Endometrium (tissue), 2 donors: ENCODE results near the gene PDCD1.
"Not testable (repeated sequence)": the region's sequence is repeated elsewhere in the genome, so short reads cannot be mapped to it uniquely, and the experiment has no call there.

ENCODE experiments used
- FAIRE-seq: peaks from 2 replicates; lab custom pipeline; 2012; peaks lifted over from hg19 to GRCh38; lab: Jason Lieb, UNC
- donor health status: control.
- donor health status: control.

PDCD1 gene

DNA sequence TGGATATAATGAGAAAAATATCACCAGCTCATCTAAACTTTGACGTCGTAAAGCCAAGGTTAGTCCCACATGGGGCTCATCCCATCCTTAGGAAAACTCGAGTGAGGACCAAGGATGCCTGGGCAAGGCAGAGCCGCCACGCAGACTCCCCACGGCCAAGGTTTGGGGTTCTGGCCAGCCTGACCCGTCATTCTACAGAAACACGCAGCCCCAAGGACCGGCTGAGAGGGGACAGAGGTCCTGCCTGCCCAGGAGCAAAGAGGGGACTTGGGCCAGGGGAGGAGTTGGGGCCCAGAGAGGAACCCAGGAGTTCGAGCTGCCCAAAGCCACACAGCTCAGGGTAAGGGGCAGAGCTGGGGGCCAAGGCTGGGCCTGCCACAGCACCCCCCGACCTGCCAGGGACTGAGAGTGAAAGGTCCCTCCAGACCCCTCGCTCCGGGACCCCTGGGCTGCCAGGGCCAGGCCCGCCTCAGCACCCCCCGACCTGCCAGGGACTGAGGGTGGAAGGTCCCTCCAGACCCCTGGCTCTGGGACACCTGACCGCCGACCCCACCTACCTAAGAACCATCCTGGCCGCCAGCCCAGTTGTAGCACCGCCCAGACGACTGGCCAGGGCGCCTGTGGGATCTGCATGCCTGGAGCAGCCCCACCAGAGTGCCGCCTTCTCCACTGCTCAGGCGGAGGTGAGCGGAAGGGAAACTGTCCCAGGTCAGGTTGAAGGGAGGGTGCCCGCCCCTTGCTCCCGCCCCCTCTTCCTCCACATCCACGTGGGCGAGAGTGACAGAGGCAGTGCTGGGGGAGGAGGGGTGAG is at the start of gene PDCD1:
PDCD1 (minus strand) TSS at position 689 of the 811 bp plus-strand sequence; CDS start at position 633, 56 bp downstream.
- FAIRE-seq: no peak

- FAIRE-seq: not testable (repeated sequence)
Observed at GRCh38 chr2:241907831-241908230, 49.1 kb upstream of the PDCD1 start.

DNA sequence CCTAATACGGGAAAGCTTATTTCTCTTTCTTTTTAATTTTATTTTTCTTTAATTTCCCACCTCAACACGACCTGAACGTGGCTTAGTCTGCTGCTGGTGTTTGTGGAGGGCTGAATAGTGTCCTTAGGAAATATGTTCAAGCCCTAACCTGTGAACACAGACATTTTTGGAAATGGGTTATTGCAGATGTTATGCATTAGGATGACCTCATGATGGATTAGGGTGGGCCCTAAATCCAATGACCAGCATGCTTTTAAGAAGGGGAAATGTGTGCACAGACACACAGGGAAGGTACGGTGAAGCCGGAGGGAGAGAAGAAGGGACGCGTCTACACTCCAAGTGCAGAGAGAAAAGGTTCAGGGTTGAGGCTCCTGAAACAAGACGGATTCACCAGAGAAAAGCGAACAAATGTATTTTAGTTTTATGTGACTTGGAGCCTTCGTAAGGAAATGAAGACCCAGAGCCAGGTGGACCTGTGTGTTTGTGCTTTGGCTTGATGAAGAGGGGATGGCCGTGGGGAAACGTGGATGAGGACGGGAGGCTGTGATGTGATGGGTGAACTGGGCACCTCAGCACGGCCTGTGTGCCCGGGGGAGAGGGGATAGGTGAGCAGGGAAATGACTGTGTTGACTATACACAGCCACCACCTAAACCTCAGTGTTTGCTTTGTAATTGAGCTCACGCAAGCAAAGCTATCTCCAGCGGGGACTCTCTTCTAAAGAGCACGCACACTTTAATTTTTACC is 48.3 kb upstream of the PDCD1 start:
- FAIRE-seq: peak; percentile 21

GRCh38 chr2:241906378-241906770 is 47.7 kb upstream of the PDCD1 start:
- not testable (repeated sequence) for FAIRE-seq

DNA sequence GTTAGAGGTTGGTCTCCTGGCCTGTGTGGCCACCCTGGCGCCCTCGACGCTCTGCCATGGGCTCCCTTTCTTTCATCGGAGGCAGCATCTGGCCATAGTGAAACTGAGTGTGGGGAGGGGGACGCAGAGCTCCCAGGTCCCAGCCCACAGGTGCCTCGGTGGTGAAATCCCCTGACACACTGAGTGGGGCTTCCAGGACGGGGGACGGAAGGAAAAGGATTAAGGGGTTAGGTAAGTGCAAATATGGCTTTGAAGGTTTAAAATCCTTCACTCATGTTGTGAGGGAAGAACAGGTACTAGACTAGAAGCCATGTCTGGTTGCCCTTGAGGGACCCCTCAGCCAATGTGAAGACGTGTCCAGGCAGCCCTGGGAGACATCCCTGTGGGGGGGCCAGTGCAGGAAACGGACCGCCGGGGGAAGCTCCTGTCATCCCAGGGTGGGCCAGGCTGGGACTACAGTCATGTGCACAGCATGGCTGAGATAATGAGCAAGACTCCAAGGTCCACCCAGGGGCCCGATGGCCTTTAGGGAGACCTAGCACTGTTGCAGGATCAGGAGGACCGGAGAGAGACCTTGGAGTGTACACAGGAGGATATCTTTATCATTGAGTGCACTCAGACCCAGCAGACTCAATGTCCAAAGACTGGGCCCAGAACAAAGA is 47.2 kb upstream of the PDCD1 start:
- FAIRE-seq: no peak

GRCh38 chr2:241904791-241905710 is 46.4 kb upstream of the PDCD1 start:
- FAIRE-seq: no peak

- FAIRE-seq: no peak
Observed at GRCh38 chr2:241904011-241904718, 45.5 kb upstream of the PDCD1 start.

DNA sequence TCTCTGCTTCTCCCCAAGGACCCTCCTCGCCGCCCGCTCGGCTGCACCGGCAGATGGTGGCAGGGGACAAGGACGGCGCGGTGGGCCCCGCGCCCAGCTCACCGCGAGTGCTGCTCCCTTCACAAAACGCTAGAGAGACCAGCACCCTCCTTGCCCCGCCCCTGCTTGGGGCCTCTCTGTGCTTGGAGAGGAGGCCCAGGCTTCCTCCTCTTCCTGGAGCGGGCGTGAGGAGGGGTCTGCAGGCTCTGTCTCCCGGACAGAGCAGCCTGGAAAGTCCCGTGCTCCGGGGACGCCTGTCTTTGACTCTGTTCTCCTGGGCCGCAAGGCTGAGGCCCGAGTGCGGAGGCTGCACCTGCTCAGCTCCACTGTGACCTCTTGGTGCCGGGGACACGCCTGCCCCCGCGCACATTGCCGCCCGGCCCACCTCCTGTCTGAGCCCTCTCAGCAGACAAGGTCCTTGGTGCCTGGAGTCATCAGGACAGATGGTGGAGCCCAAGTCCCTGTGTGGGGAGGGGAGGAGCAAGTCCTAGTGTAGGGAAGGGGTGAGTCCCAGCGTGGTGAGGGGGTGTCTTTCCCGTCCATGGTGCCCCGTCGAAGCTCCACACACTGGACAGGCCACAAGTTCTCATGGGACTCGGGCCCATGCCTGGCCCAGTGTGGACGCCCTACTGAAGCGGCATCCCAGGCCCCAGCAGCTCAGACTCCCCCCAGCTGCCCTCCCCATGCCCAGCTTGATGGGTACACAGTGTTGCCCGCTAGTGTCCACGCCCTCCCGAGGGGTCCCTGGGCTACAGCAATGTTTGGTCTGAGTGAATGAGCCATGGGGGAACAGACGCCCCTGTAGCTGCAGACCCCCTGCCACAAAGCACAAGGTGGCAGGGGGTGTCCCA is 44.7 kb upstream of the PDCD1 start:
- FAIRE-seq: no peak

DNA sequence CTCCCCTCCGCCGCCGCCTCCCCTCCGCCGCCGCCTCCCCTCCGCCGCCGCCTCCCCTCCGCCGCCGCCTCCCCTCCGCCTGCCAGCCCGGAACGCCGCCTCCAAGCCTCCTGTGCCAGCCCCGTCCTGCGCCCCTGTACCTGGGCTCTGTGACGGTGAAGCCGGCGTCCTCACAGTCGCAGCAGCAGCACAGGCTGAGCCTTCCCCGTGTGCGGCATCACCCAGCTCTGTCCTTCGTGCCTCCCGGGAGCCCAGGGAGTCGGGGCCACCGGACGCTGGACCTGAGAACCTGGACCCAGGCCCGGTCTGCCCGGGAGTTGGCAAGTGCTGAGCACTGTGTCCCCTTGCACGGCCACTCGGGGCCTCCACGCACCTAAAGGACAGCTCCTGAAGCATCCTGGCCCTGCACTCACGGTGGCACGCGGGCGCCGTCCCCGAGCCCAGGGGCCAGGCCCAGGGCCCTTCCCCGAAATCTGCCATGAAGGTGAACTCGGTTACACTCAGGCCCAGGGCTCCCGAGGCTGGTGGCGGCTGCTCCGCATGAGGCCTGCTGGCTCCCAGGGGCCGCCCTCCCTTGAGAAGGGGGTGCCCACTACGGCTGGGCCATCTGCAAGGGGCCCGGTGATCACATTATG is 43.8 kb upstream of the PDCD1 start:
- no peak for FAIRE-seq

- no peak for FAIRE-seq
Observed at GRCh38 chr2:241901500-241902351, 43.0 kb upstream of the PDCD1 start.

DNA sequence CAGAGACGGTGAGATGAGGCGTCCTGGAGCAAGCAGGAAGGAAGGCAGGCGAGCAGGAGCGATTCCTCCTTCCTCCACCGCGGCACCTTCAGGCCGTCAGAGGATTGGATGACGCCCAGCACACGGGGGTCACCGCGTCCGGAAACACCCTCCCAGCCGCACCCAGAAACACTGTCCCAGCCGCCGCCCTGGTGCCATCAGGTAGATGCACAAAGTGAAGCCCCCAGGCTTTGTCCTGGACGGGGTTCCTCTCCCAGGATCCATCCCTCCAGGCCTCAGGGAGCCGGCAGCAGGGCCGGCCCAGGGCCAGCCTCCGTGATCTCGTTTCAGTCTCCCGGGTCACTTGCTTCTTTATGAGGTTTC is 42.3 kb upstream of the PDCD1 start:
- FAIRE-seq: no peak

DNA sequence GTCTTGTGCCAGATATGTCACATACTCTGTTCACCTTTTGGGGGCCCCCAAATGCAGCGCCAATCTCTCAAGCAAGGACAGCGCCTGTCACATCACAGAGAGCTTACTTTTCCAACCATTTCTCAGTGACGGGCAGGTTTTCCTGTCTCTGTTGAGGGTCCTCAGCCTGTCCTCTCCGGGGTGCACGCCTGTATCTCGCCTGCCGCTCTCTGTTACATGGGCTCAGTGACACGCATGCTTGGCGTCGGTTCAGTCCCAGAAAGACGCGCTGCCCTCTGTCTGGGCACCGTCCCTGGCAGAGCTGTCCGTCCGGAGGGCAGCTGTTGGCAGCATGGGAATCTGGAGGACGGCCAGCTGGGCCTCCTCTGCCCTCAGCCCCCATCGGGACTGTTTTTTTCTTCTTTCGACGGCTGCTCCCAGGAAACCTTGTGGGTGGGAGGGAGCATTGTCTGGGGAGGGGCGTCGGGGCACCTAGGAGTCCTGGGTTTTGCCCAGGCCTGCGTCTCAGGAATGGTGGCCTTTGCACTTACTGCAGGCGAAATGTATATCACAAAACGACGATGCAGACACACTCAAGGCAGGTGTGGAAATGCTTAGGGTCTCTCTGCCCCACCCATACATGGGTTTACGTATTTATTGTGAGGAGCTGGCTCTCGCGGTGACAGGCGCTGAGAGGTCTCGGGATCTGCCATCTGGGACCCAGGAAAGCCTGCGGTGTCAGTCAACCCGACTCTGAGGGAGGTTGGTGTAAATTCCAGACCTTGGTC is 41.7 kb upstream of the PDCD1 start:
- no peak for FAIRE-seq

DNA sequence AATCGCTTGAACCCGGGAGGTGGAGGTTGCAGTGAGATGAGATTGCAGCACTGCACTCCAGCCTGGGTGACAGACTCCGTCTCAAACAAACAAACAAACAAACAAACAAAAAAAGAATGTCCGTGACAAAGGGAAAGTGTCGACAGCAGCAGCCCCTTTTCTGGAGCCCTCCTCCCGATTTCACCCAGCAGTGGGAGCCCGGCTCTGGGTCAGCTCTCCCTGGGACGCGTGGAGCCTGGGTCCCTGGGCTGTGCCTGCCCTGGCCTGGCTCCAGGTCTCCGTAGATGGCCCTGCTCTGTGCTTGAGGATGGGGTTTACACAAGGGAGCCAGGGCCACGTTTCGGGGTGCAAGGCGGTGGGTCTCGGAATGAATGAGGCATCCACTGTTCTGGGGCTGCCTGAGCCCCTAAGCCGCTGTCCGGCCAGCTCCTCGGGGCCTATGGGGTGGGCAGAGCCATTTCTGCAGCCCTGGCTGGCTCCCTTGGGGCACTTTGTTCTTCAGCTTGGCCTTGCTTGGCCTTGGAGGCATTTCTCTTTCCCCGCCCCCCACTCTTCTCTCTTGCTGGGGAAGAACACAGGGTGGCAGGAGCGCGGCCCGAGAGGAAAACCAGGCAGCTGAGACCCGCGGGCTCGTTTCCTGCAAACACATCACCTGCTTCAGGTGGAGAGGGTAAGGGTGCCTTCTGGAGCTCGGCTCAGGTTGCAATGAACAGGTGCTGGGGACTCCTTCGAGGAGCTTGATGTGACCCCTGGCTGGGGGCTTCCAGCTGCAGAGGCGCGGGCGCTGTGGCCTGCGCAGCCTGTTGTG is 40.0 kb upstream of the PDCD1 start:
- FAIRE-seq: no peak

DNA sequence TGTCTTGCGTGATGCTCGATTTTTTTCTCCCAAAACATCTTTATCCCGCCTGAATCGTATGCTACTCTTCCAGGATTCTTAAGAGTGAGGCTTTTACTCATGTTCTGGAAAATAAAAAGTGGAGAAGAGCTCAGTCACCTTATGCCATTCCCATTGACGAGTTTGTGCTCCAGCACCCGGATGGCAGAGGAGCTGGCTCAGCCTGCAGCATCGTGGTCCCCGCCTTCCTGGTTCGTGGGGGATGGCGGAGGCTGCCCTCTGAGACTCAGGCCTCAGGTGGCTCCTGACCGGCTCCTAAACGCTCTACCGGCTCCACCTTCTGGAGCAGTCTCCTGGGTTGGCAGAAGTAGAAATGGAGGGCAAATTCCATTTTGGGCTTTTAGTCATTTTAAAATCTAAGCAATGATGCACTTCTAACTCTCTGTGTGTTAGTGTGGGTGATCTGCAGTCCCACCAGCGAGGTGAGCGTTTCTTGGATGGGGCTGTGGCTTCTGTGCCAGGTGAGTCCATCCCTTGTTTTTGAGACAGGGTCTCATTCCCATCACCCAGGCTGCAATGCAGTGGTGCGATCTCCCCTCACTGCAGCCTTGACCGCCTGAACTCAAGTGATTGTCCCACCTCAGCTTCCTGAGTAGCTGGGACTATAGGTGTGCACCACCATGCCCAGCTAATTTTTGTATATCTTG is 38.7 kb upstream of the PDCD1 start:
- no peak for FAIRE-seq

GRCh38 chr2:241896746-241897201 is 38.1 kb upstream of the PDCD1 start:
- no peak for FAIRE-seq
